IMR-90 (cell line): ENCODE measurements around the gene OR13C9. TPM values are rescaled to one million over a fixed set of nuclear protein-coding genes. Genes with fewer than 3 reads are reported as not detected.

Experiments used
- ATAC-seq: fragments of 200-7000 bp; cut with Tn5 transposase; 2 replicates; pipeline ENCODE4 v1.9.1; 2020; ENCODE audit warnings: low read depth, mild to moderate bottlenecking, moderate library complexity
- BruUV-seq: library from RNA; stranded (reverse); fragments of 400-500 nt; replicated peaks from 2 replicates; lab custom pipeline; 2021; lab: Mats Ljungman, UMichigan
- CTCF ChIA-PET: fragments of 300-600 bp; formaldehyde crosslinking; extraction: SDS; loops from one replicate; lab custom pipeline; 2021; ENCODE audit warnings: antibody characterized with exemption; lab: Yijun Ruan, JAX
- POLR2A ChIA-PET: fragments of 300-600 bp; sonication (Branson Sonifier 250); formaldehyde crosslinking; loops from one replicate; lab custom pipeline; 2022; ENCODE audit warnings: antibody characterized with exemption; ENCODE audit not compliant: unreplicated experiment; lab: Charles Lee
- DNase-seq: peaks from one replicate; pipeline ENCODE4 v3.0.0; 2013
- H2AFZ ChIP-seq: replicated peaks from 2 replicates; pipeline ENCODE3; 2013; ENCODE audit warnings: low read length, mild to moderate bottlenecking; ENCODE audit not compliant: poor library complexity
- H2AK5ac ChIP-seq: 2 replicates; pipeline ENCODE4 v1.6.1; 2013; ENCODE audit warnings: low read depth, low read length, inconsistent platforms
- H2AK9ac ChIP-seq: replicated peaks from 2 replicates; pipeline ENCODE3; 2013; ENCODE audit warnings: mild to moderate bottlenecking, low read depth, low read length, moderate library complexity; ENCODE audit not compliant: poor library complexity
- H2BK120ac ChIP-seq: 2 replicates; pipeline ENCODE4 v1.6.1; 2013; ENCODE audit warnings: low read depth, low read length, inconsistent platforms
- H2BK15ac ChIP-seq: 3 replicates; pipeline ENCODE4 v1.6.1; 2013; ENCODE audit warnings: low read depth, low read length, inconsistent platforms
- H2BK20ac ChIP-seq: 2 replicates; pipeline ENCODE4 v1.6.1; 2013; ENCODE audit warnings: low read depth, mild to moderate bottlenecking, inconsistent platforms, low read length, moderate library complexity
- H2BK5ac ChIP-seq: 2 replicates; pipeline ENCODE4 v1.6.1; 2013; ENCODE audit warnings: mild to moderate bottlenecking, low read depth, low read length, inconsistent platforms; ENCODE audit not compliant: poor library complexity, severe bottlenecking
- H3K14ac ChIP-seq: replicated peaks from 2 replicates; pipeline ENCODE4 v1.6.1; 2013; ENCODE audit warnings: low read depth, low read length, inconsistent platforms
- H3K18ac ChIP-seq: 2 replicates; pipeline ENCODE4 v1.6.1; 2013; ENCODE audit warnings: low read depth, low read length, control low read depth
- H3K23ac ChIP-seq: 2 replicates; pipeline ENCODE4 v1.6.1; 2013; ENCODE audit warnings: low read depth, low read length, inconsistent platforms
- H3K27ac ChIP-seq: 2 replicates; pipeline ENCODE4 v1.5.1; 2013; ENCODE audit warnings: mild to moderate bottlenecking, control low read depth, low read length; ENCODE audit not compliant: insufficient read depth
- H3K27me3 ChIP-seq: 2 replicates; pipeline ENCODE4 v1.6.1; 2013; ENCODE audit warnings: low read length; ENCODE audit not compliant: control insufficient read depth, insufficient read depth
- H3K36me3 ChIP-seq: 2 replicates; pipeline ENCODE4 v1.6.1; 2013; ENCODE audit warnings: low read length, mixed read lengths; ENCODE audit not compliant: control insufficient read depth, insufficient read depth
- H3K4ac ChIP-seq: 2 replicates; pipeline ENCODE4 v1.6.1; 2013; ENCODE audit warnings: low read depth, low read length, inconsistent platforms
- H3K4me1 ChIP-seq: 2 replicates; pipeline ENCODE4 v1.6.1; 2013; ENCODE audit warnings: low read length, mixed read lengths; ENCODE audit not compliant: control insufficient read depth, insufficient read depth
- H3K4me2 ChIP-seq: 2 replicates; pipeline ENCODE4 v1.6.1; 2013; ENCODE audit warnings: low read depth, mild to moderate bottlenecking, control low read depth, low read length, moderate library complexity
- H3K4me3 ChIP-seq: 2 replicates; pipeline ENCODE4 v1.5.1; 2013; ENCODE audit warnings: low read depth, mild to moderate bottlenecking, control low read depth, low read length, moderate library complexity; ENCODE audit not compliant: insufficient read depth
- H3K56ac ChIP-seq: 2 replicates; pipeline ENCODE4 v1.6.1; 2013; ENCODE audit warnings: low read length, inconsistent platforms; ENCODE audit not compliant: insufficient read depth; ENCODE audit errors: extremely low read depth
- H3K79me1 ChIP-seq, 2 experiments: 2 replicates each; pipeline ENCODE4 v1.6.1; 2013; ENCODE audit warnings: low read length in 2 of 2, inconsistent platforms in 1 of 2, low read depth in 1 of 2
- H3K9ac ChIP-seq: 2 replicates; pipeline ENCODE4 v1.6.1; 2013; ENCODE audit warnings: low read depth, low read length, control low read depth
- H3K9me1 ChIP-seq: 2 replicates; pipeline ENCODE4 v1.6.1; 2013; ENCODE audit warnings: low read length, inconsistent platforms; ENCODE audit not compliant: insufficient read depth
- H3K9me3 ChIP-seq: 2 replicates; pipeline ENCODE4 v1.6.1; 2013; ENCODE audit warnings: low read length; ENCODE audit not compliant: control insufficient read depth, insufficient read depth
- H4K20me1 ChIP-seq: 2 replicates; pipeline ENCODE4 v1.6.1; 2013; ENCODE audit warnings: low read length, inconsistent platforms; ENCODE audit not compliant: insufficient read depth
- H4K5ac ChIP-seq: 2 replicates; pipeline ENCODE4 v1.6.1; 2013; ENCODE audit warnings: mild to moderate bottlenecking, low read depth, low read length, control low read depth
- H4K8ac ChIP-seq, 2 experiments: 2 replicates each; pipeline ENCODE4 v1.6.1; 2013; ENCODE audit warnings: low read depth in 2 of 2, low read length in 2 of 2, control low read depth in 1 of 2, inconsistent platforms in 1 of 2
- H4K91ac ChIP-seq: 2 replicates; pipeline ENCODE4 v1.6.1; 2013; ENCODE audit warnings: low read depth, low read length, inconsistent platforms; ENCODE audit not compliant: insufficient read depth
- BHLHE40 ChIP-seq: fragments of 150-350 bp; IDR thresholded peaks from 2 replicates; pipeline ENCODE4 v1.6.1; 2016; ENCODE audit warnings: mild to moderate bottlenecking, low read depth, low read length
- CEBPB ChIP-seq: IDR thresholded peaks from 2 replicates; pipeline ENCODE4 v1.6.1; 2012; ENCODE audit warnings: low read depth, low read length, improper control_type of control experiment
- CHD1 ChIP-seq: IDR thresholded peaks from 2 replicates; pipeline ENCODE4 v1.6.1; 2012; ENCODE audit warnings: low read depth, low read length, improper control_type of control experiment
- FOS ChIP-seq: fragments of 150-350 bp; IDR thresholded peaks from 2 replicates; pipeline ENCODE4 v1.6.1; 2016; ENCODE audit warnings: low read depth, low read length
- MAFK ChIP-seq: IDR thresholded peaks from 2 replicates; pipeline ENCODE4 v1.6.1; 2012; ENCODE audit warnings: low read depth, low read length, improper control_type of control experiment
- MAZ ChIP-seq: IDR thresholded peaks from 2 replicates; pipeline ENCODE4 v1.6.1; 2012; ENCODE audit warnings: low read depth, mild to moderate bottlenecking, low read length, improper control_type of control experiment, moderate library complexity, borderline replicate concordance
- MXI1 ChIP-seq: IDR thresholded peaks from 2 replicates; pipeline ENCODE4 v1.6.1; 2012; ENCODE audit warnings: low read depth, mild to moderate bottlenecking, low read length, moderate library complexity, borderline replicate concordance
- NFE2L2 ChIP-seq: fragments of 150-350 bp; IDR thresholded peaks from 2 replicates; pipeline ENCODE4 v1.6.1; 2016; ENCODE audit warnings: low read depth, mild to moderate bottlenecking, low read length
- POLR2A ChIP-seq: IDR thresholded peaks from 2 replicates; pipeline ENCODE4 v1.6.1; 2012; ENCODE audit warnings: mild to moderate bottlenecking, low read depth, low read length
- RAD21 ChIP-seq: IDR thresholded peaks from 2 replicates; pipeline ENCODE4 v1.6.1; 2012; ENCODE audit warnings: low read length, improper control_type of control experiment
- RCOR1 ChIP-seq: IDR thresholded peaks from 2 replicates; pipeline ENCODE4 v1.6.1; 2012; ENCODE audit warnings: mild to moderate bottlenecking, low read length, improper control_type of control experiment; ENCODE audit not compliant: insufficient replicate concordance
- RFX5 ChIP-seq: IDR thresholded peaks from 2 replicates; pipeline ENCODE4 v1.8.0; 2012; ENCODE audit warnings: low read depth, mild to moderate bottlenecking, low read length, moderate library complexity
- SMC3 ChIP-seq: fragments of 150-350 bp; IDR thresholded peaks from 2 replicates; pipeline ENCODE4 v1.6.1; 2016; ENCODE audit warnings: low read depth, mild to moderate bottlenecking, antibody characterized with exemption, low read length, moderate library complexity
- WGBS, 2 experiments: methylation state at CpG; one replicate each; pipeline versions ENCODE4 v1.1.5 to v1.1.7; 2013; ENCODE audit warnings: missing lambda C conversion rate in 2 of 2; ENCODE audit not compliant: insufficient read length in 1 of 2; ENCODE audit errors: extremely low coverage in 2 of 2; 5-methylcytosine and 5-hydroxymethylcytosine counted together
- dilution Hi-C: fragments of 300-500 bp; cut with HindIII; formaldehyde crosslinking; loops from one replicate; pipeline ENCODE4 v1.14.3; 2018; ENCODE audit warnings: low sequenced_read_pairs; ENCODE audit not compliant: unreplicated experiment
- in situ Hi-C: fragments of 300-500 bp; cut with MboI; formaldehyde crosslinking; loops from 3 replicates; pipeline ENCODE4 v1.14.3; 2019; ENCODE audit warnings: low sequenced_read_pairs, inconsistent platforms, mixed read lengths
- intact Hi-C: fragments of 100-400 bp; cut with micrococcal nuclease; formaldehyde crosslinking; loops from 2 replicates; pipeline ENCODE4 v1.10.0; 2022
- polyA plus RNA-seq, 3 experiments: library from polyadenylated mRNA; depleted of rRNA; stranded (reverse); fragments of >200 nt; gene quantifications; 2 replicates each; pipeline ENCODE4 v1.2.3, GENCODE V29; 2012; ENCODE audit warnings: low replicate concordance in 1 of 3
- total RNA-seq: library from RNA; depleted of rRNA; stranded (reverse); fragments of >200 nt; gene quantifications from 2 replicates; pipeline ENCODE4 v1.2.3, GENCODE V29; 2012
- TF ChIP-seq, protein P1 (sequence below): conservative IDR thresholded peaks from 2 replicates; pipeline ENCODE4 v1.5.1; 2012; ENCODE audit warnings: mild to moderate bottlenecking, low read depth, low read length, improper control_type of control experiment
- TF ChIP-seq, protein P2 (sequence below): fragments of 150-350 bp; IDR thresholded peaks from 2 replicates; pipeline ENCODE4 v1.6.1; 2017; ENCODE audit warnings: mild to moderate bottlenecking, antibody characterized with exemption, low read length, low read depth
- TF ChIP-seq, protein P3 (sequence below): fragments of 150-350 bp; IDR thresholded peaks from 2 replicates; pipeline ENCODE4 v1.6.1; 2016; ENCODE audit warnings: low read depth, mild to moderate bottlenecking, low read length, moderate library complexity, borderline replicate concordance

The OR13C9 gene
- total and polyA plus RNA-seq, 2 of the 4 experiments (the other 2 are of a cell fraction) = not detected

DNA sequence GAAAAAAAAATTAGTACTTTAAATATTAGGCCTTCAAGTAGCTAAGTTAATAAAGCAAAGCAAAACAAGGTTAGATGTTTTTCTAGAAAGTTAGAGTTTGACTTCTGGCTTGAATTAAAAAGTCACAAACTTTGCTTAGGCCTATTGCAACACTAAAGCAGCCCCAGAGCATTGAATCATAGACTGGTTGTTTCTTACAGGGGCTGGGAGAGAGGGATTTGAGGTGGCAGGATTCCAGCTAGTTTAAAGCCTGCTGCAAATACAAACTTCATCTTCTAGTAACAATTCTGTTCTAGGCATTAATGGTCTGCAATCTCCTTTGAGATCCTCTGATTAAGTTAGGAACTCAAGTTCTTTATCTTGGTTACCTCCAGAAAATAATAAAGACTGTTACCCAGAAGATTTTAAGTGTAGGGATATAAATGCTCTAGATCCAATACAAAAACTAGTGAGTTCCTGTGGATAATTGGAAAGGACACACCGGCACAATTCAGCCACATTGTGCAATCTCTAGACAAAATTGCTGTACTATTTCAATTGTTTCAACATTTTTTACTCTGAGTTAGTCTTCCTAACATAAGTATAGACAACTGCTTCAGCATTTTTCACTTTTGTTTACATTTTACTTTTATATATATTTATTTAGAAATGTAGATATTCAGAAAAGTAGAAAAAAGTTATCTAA, 31.4 kb downstream of the OR13C9 start:
- H3K27me3 ChIP-seq = no peaks in the 10 kb centered on the region
- H2BK20ac ChIP-seq = no peak overlapping the region
- H3K9ac ChIP-seq = no peak overlapping the region
- no peak overlapping the region for H2BK15ac ChIP-seq
- H3K9me1 ChIP-seq = no peaks in the 10 kb centered on the region
- H4K91ac ChIP-seq = no peak overlapping the region
- no peak overlapping the region for H3K27ac ChIP-seq
- no peak overlapping the region for H3K4me3 ChIP-seq
- H3K4me2 ChIP-seq = no peak overlapping the region
- no peaks in the 10 kb centered on the region for H3K36me3 ChIP-seq
- H3K14ac ChIP-seq = no peak overlapping the region
- intact Hi-C loops (no loop called here), in situ Hi-C loops (no loop called here), dilution Hi-C loops (no loop called here)
- CTCF ChIA-PET = no interaction called here
- H3K79me1 ChIP-seq = no peaks in the 10 kb centered on the region
- H3K56ac ChIP-seq = no peak overlapping the region
- TF ChIP-seq RCOR1 = no peak
- TF ChIP-seq MXI1 = no peak
- no peak for TF ChIP-seq RFX5
- TF ChIP-seq, protein P1, sequence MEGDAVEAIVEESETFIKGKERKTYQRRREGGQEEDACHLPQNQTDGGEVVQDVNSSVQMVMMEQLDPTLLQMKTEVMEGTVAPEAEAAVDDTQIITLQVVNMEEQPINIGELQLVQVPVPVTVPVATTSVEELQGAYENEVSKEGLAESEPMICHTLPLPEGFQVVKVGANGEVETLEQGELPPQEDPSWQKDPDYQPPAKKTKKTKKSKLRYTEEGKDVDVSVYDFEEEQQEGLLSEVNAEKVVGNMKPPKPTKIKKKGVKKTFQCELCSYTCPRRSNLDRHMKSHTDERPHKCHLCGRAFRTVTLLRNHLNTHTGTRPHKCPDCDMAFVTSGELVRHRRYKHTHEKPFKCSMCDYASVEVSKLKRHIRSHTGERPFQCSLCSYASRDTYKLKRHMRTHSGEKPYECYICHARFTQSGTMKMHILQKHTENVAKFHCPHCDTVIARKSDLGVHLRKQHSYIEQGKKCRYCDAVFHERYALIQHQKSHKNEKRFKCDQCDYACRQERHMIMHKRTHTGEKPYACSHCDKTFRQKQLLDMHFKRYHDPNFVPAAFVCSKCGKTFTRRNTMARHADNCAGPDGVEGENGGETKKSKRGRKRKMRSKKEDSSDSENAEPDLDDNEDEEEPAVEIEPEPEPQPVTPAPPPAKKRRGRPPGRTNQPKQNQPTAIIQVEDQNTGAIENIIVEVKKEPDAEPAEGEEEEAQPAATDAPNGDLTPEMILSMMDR = no peak
- no peak for TF ChIP-seq FOS
- no peak for TF ChIP-seq RAD21
- TF ChIP-seq SMC3 = no peak
- TF ChIP-seq, protein P2, sequence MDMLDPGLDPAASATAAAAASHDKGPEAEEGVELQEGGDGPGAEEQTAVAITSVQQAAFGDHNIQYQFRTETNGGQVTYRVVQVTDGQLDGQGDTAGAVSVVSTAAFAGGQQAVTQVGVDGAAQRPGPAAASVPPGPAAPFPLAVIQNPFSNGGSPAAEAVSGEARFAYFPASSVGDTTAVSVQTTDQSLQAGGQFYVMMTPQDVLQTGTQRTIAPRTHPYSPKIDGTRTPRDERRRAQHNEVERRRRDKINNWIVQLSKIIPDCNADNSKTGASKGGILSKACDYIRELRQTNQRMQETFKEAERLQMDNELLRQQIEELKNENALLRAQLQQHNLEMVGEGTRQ = no peak
- no peak for TF ChIP-seq POLR2A
- TF ChIP-seq CEBPB = no peak
- no peak for TF ChIP-seq MAZ
- TF ChIP-seq MAFK = no peak
- TF ChIP-seq NFE2L2 = no peak
- no peak for TF ChIP-seq CHD1
- TF ChIP-seq, protein P3, sequence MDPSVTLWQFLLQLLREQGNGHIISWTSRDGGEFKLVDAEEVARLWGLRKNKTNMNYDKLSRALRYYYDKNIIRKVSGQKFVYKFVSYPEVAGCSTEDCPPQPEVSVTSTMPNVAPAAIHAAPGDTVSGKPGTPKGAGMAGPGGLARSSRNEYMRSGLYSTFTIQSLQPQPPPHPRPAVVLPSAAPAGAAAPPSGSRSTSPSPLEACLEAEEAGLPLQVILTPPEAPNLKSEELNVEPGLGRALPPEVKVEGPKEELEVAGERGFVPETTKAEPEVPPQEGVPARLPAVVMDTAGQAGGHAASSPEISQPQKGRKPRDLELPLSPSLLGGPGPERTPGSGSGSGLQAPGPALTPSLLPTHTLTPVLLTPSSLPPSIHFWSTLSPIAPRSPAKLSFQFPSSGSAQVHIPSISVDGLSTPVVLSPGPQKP = no peak
- TF ChIP-seq BHLHE40 = no peak
- ATAC-seq = no peak
- no CpG with 5 or more reads among the region's 1 CpG for WGBS, 2 experiments
- no peak overlapping the region for H4K8ac ChIP-seq
- H3K18ac ChIP-seq = no peak overlapping the region
- no TSS peak for BruUV-seq
- no peak overlapping the region for H2AK5ac ChIP-seq
- H3K9me3 ChIP-seq = no peaks in the 10 kb centered on the region
- H4K20me1 ChIP-seq = no peaks in the 10 kb centered on the region
- H3K23ac ChIP-seq = no peak overlapping the region
- POLR2A ChIA-PET = no interaction called here
- no peak overlapping the region for H3K4ac ChIP-seq
- DNase-seq = no peak
- H4K5ac ChIP-seq = no peak overlapping the region
- H2BK5ac ChIP-seq = no peak overlapping the region
- no peak overlapping the region for H2AK9ac ChIP-seq
- no peak overlapping the region for H2AFZ ChIP-seq
- H3K4me1 ChIP-seq = no peaks in the 10 kb centered on the region
- no peak overlapping the region for H2BK120ac ChIP-seq
